Esophagus squamous epithelium (tissue), 4 donors: ENCODE data around the gene HERC2.

Experiments
- CTCF ChIP-seq, 6 experiments: fragments of 450-650 bp in 4 of 6; fragments of 200-600 bp in 2 of 6; sonication (generic) in 2 of 6; IDR thresholded peaks; one replicate each; pipeline ENCODE4 v1.5.1; 2016 to 2019; ENCODE audit warnings: antibody characterized with exemption in 6 of 6, mild to moderate bottlenecking in 4 of 6, moderate library complexity in 4 of 6
- POLR2A ChIP-seq, 4 donors: fragments of 450-650 bp; IDR thresholded peaks; one replicate each; pipeline ENCODE4 v1.6.1; 2017; ENCODE audit warnings: antibody characterized with exemption in 4 of 4, mild to moderate bottlenecking in 4 of 4, moderate library complexity in 3 of 4

- TF ChIP-seq CTCF (IDR thresholded peaks at IDR 0.05) = no peak
- TF ChIP-seq POLR2A (IDR thresholded peaks at IDR 0.05) = no peak
These were observed 40.1 kb downstream of the HERC2 start for GRCh38 chr15:28281876-28282275.
